Astrocyte of the spinal cord (primary cell): ENCODE results near the gene NUDC.

Experiments used
- DNase-seq: peaks from one replicate; pipeline ENCODE4 v3.0.0; 2011; ENCODE audit warnings: low read depth, low spot score
- H3K4me3 ChIP-seq: 2 replicates; pipeline ENCODE4 v1.5.1; 2011; ENCODE audit warnings: low read depth, mild to moderate bottlenecking, low read length, moderate library complexity
- CTCF ChIP-seq: IDR thresholded peaks from 2 replicates; pipeline ENCODE4 v1.5.1; 2012; ENCODE audit warnings: low read depth, mild to moderate bottlenecking, low read length, inconsistent platforms
- in situ Hi-C: cut with HindIII; loops from 2 replicates; pipeline ENCODE4 v1.10.0; 2017; ENCODE audit warnings: low sequenced_read_pairs

The NUDC gene

DNA sequence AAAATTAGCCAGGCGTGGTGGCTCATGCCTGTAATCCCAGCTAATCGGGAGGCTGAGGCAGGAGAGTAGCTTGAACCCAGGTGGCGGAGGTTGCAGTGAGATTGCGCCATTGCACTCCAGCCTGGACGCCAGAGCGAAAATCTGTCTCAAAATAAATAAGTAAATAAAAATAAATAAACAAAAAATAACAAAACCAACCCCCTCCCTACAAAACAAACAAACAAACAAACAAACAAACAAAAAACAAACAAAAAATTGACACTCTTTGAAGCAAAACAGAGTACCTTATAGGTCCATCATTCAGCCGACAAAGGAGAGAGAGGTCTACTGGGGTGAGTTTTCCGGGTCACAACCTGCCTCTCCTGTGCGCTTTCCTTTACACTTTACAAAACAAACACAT is 44.1 kb downstream of the NUDC start:
- in situ Hi-C loops: no loop called here

DNA sequence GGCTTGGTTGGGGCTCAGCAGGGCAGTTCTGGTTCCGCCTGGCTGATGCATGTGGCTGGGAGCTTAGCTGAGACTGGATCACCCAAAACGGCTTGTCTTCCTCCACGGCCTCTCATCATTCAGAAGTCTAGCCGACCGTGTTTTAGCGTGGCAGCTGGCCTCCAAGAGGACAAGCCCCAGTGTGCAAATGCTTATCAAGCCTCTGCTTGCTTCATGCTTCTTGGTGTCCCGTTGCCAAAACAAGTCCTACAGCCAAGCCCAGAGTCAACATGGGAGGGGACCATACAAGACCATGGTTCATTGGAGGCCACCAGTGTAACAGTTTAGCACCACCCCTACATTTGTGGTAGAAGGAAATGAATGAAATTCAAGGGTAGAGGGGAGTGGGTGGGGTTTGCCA is 49.3 kb downstream of the NUDC start:
- DNase-seq: no peak
- H3K4me3 ChIP-seq: no peak overlapping the region
- in situ Hi-C loops: no loop called here
- no peak for TF ChIP-seq CTCF

More for the DNA sequence above, 44.1 kb downstream of the NUDC start:
- H3K4me3 ChIP-seq: no peak overlapping the region
- no peak for DNase-seq
- TF ChIP-seq CTCF: no peak

GRCh38 chr1:26971590-26971989 is 50.0 kb downstream of the NUDC start:
- in situ Hi-C loops: no loop called here
- H3K4me3 ChIP-seq: no peak overlapping the region

GRCh38 chr1:26972390-26972789 is 50.8 kb downstream of the NUDC start:
- peak; percentile 61 for DNase-seq
- H3K4me3 ChIP-seq: no peak overlapping the region
- no peak for TF ChIP-seq CTCF
- in situ Hi-C loops: no loop called here

More at GRCh38 chr1:26971590-26971989, 50.0 kb downstream of the NUDC start:
- TF ChIP-seq CTCF: no peak
- no peak for DNase-seq

DNA sequence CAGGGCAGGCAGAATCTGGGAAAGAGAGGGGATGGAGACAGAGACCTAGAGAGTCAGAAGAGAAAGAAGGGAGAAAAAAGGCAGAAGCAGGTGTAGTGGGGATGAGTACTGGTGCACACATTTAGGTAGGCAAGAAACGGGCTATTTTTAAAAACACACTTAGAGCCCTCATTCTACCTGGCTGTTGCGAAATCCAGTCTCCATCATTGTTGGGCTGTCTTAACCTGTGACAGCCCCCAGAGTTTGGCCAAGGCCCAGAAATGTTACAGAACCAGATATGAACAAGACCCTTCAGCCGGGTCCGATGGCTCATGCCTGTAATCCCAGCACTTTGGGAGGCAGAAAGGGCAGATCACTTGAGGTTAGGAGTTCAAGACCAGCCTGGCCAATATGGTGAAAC is 51.3 kb downstream of the NUDC start:
- in situ Hi-C loops: no loop called here
- no peak for DNase-seq
- TF ChIP-seq CTCF: no peak
- no peak overlapping the region for H3K4me3 ChIP-seq

DNA sequence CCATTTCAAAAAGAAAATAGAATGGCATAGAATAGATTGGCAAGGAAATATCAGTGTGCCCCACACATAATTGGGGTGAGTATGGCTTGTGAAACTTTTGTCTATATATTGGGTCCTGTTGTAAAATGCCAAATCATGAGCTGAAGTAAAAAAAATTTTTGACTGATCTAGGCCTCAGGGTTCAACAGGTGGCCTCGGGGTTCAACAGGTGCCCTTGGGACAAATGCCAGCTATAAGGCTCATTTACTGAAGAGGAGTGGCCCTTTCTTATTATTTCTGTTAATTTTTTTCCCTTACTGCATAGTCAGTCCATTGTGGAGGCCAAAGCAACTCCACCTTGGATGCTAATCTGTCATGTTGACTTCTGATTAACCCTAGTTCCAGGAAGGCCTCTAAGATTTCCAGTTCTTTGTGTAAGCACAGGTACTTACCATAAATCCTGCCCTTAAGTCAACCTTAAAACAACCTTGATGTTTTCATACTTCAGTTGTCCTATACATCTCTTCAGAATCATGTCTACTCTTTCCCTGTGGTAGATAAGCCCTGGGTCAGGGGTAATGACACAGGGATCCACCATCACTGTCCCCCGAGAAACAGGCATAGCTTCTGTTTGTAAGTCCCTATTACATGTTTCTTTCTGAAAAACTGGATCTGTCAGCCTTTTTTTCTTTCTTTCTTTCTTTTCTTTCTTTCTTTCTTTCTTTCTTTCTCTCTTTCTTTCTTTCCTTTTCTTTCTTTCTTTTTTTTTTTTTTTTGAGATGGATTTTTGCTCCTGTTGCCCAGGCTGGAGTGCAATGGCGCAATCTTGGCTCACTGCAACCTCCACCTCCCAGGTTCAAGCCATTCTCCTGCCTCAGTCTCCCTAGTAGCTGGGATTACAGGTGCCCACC is 55.3 kb downstream of the NUDC start:
- in situ Hi-C loops: no loop called here
- TF ChIP-seq CTCF: no peak
- no peak overlapping the region for H3K4me3 ChIP-seq
- DNase-seq: no peak
